ENCODE measurements around the gene GPRIN1.

- TF ChIP-seq CTCF (IDR thresholded peaks at IDR 0.05) (no peak), POLR2A (IDR thresholded peaks at IDR 0.05) (peak in 1 of 2 donors; percentile 80)
Observed at GRCh38 chr5:176553260-176554085, 56.5 kb downstream of the GPRIN1 start.

All from Peyer's patch (tissue), 4 donors.